Measurements from ENCODE around the gene GRHPR. TPM values are rescaled to one million over a fixed set of nuclear protein-coding genes. Genes with fewer than 3 reads are reported as not detected.
A peak's percentile ranks its signal among the peaks of the same experiment; 100 is the strongest.

GRHPR gene
- total and polyA plus RNA-seq, 2 donors from 2014 or later = 101 to 257 TPM

DNA sequence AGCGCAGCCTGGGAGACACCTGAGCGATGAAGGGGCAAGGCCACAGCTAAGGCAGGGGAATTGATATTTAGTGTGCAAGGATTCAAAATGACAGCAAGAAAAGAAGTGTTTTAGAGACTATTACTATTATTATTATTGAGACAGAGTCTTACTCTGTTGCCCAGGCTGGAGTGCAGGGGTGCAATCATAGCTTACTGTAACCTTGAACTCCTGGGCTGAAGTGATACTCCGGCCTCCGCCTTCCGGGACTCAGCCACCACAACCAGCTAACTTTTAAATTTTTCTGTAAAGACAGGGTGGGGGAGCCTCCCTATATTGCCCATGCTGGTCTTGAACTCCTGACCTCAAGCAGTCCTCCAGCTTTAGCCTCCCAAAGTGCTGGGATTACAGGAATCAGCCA lies 3.3 kb upstream of the GRHPR start:
- Histone ChIP-seq H3K36me3 (ENCODE audit: control insufficient read depth in 2 of 3, insufficient read depth in 3 of 3, low read length in 3 of 3) (no peaks in the 10 kb centered on the region), H3K4me1 (ENCODE audit: control insufficient read depth in 2 of 3, insufficient read depth in 2 of 3, low read depth in 1 of 3, low read length in 3 of 3) (peaks cover 4 to 32% (median 20%) of the 10 kb centered on the region in 3 donors), H3K9me3 (ENCODE audit: control insufficient read depth in 2 of 3, insufficient read depth in 1 of 3, low read length in 3 of 3) (no peaks in the 10 kb centered on the region), H3K27ac (ENCODE audit: low read depth in 2 of 2, low read length in 2 of 2) (no peak overlapping the region), H3K27me3 (ENCODE audit: control insufficient read depth, insufficient read depth, low read length) (no peaks in the 10 kb centered on the region), H3K9ac (ENCODE audit: low read length in 3 of 3) (no peak overlapping the region), H3K4me3 (ENCODE audit: low read length in 3 of 3) (no peak overlapping the region)
- TF ChIP-seq, protein P1, sequence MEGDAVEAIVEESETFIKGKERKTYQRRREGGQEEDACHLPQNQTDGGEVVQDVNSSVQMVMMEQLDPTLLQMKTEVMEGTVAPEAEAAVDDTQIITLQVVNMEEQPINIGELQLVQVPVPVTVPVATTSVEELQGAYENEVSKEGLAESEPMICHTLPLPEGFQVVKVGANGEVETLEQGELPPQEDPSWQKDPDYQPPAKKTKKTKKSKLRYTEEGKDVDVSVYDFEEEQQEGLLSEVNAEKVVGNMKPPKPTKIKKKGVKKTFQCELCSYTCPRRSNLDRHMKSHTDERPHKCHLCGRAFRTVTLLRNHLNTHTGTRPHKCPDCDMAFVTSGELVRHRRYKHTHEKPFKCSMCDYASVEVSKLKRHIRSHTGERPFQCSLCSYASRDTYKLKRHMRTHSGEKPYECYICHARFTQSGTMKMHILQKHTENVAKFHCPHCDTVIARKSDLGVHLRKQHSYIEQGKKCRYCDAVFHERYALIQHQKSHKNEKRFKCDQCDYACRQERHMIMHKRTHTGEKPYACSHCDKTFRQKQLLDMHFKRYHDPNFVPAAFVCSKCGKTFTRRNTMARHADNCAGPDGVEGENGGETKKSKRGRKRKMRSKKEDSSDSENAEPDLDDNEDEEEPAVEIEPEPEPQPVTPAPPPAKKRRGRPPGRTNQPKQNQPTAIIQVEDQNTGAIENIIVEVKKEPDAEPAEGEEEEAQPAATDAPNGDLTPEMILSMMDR (IDR thresholded peaks at IDR 0.05; ENCODE audit: borderline replicate concordance, extremely low read depth, insufficient read depth) = no peak
- DNase-seq = no peak
- FAIRE-seq = no peak
- intact Hi-C loops (cut with DNase I) = no loop called here

DNA sequence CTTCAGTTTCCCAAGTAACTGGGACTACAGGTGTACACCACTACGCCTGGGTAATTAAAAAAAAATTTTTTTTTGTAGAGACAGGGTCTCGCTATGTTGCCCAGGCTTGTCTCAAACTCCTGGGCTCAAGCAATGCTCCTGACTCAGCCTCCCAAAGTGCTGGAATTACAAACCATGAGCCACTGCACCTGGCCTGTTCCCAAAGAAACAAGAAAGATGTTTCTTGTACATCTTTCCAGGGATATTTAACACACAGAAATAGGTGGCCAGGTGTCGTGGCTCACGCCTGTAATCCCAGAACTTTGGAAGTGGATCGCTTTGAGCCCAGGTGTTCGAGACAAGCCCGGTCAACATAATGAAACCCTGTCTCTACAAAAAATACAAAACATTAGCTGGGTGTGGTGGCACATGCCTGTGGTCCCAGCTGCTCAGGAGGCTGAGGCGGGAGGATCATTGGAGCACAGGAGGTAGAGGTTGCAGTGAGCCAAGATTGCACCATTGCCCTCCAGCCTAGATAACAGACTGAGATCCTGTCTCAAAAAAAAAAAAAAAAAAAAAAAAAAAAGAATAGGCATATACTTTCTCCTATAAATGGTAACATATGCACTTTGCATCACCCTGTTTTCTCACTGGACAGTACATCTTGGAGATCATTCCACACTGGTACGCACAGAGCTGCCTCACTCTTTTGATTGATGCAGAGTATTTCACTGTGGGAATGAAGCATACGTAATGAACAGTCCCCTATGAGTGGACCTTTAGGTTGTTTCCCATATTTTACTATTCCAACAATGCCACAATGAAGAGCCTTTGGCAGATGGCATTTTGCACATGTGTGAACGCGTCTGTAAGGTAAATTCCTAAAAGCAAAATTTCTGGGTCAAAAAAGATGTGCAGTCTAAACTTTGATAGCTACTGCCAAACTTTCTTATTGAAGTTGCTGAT lies 2.0 kb upstream of the GRHPR start:
- TF ChIP-seq, protein P1 (IDR thresholded peaks at IDR 0.05; ENCODE audit: borderline replicate concordance, extremely low read depth, insufficient read depth) = no peak
- H3K4me1 ChIP-seq (ENCODE audit: control insufficient read depth in 2 of 3, insufficient read depth in 2 of 3, low read depth in 1 of 3, low read length in 3 of 3) = peaks cover 4 to 37% (median 15%) of the 10 kb centered on the region in 3 donors
- H3K27ac ChIP-seq (ENCODE audit: low read depth in 2 of 2, low read length in 2 of 2) = no peak overlapping the region
- no peak for FAIRE-seq
- H3K36me3 ChIP-seq (ENCODE audit: control insufficient read depth in 2 of 3, insufficient read depth in 3 of 3, low read length in 3 of 3) = no peaks in the 10 kb centered on the region
- intact Hi-C loops (cut with DNase I) = no loop called here
- H3K27me3 ChIP-seq (ENCODE audit: control insufficient read depth, insufficient read depth, low read length) = no peaks in the 10 kb centered on the region
- H3K9ac ChIP-seq (ENCODE audit: low read length in 3 of 3) = no peak overlapping the region
- no peak for DNase-seq
- H3K4me3 ChIP-seq (ENCODE audit: low read length in 3 of 3) = no peak overlapping the region
- H3K9me3 ChIP-seq (ENCODE audit: control insufficient read depth in 2 of 3, insufficient read depth in 1 of 3, low read length in 3 of 3) = no peaks in the 10 kb centered on the region

DNA sequence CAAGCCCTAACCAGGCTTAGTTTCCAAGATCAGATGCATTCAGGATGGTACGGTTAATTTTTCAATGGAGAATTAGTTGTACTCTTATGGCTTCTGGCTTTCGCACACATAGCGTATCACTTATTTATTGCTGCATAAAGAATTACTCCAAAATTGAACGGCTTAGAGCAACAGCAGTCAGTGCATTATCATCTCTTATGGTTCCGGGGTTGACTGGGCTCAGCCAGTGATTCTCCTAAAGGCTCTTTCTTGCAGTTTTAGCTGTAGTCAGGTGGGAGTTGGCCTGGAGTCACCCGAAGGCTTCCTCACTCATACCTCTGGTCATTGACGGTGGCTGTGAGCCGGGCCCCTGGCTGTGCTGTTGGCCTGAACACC lies 595 bp upstream of the GRHPR start:
- Histone ChIP-seq H3K27ac (ENCODE audit: low read depth in 2 of 2, low read length in 2 of 2) (peak overlapping the region; percentile 89 to 93), H3K36me3 (ENCODE audit: control insufficient read depth in 2 of 3, insufficient read depth in 3 of 3, low read length in 3 of 3) (peaks cover under 1 to 11% (median 5%) of the 10 kb centered on the region in 3 donors), H3K9me3 (ENCODE audit: control insufficient read depth in 2 of 3, insufficient read depth in 1 of 3, low read length in 3 of 3) (no peaks in the 10 kb centered on the region), H3K9ac (ENCODE audit: low read length in 3 of 3) (peak overlapping the region; percentile 51 to 81 (median 75)), H3K4me1 (ENCODE audit: control insufficient read depth in 2 of 3, insufficient read depth in 2 of 3, low read depth in 1 of 3, low read length in 3 of 3) (peaks cover 4 to 37% (median 15%) of the 10 kb centered on the region in 3 donors), H3K4me3 (ENCODE audit: low read length in 3 of 3) (peak overlapping the region; percentile 76 to 91 (median 86)), H3K27me3 (ENCODE audit: control insufficient read depth, insufficient read depth, low read length) (no peaks in the 10 kb centered on the region)
- intact Hi-C loops (cut with DNase I) = no loop called here
- DNase-seq = peak in 1 of 5 donors; percentile 76
- TF ChIP-seq, protein P1 (IDR thresholded peaks at IDR 0.05; ENCODE audit: borderline replicate concordance, extremely low read depth, insufficient read depth) = no peak
- FAIRE-seq = no peak
